H1 (cell line): ENCODE measurements around the gene TATDN2.

ENCODE experiments used
- CTCF ChIP-seq, 3 experiments: IDR thresholded peaks; 1 replicate in 2 of 3; 2 replicates in 1 of 3; pipeline versions ENCODE4 v1.5.1 to v1.6.1; 2011; ENCODE audit warnings: low read length in 3 of 3, mild to moderate bottlenecking in 3 of 3, inconsistent platforms in 2 of 3, low read depth in 1 of 3, moderate library complexity in 1 of 3; ENCODE audit not compliant: insufficient read depth in 1 of 3; ENCODE audit errors: control extremely low read depth in 1 of 3
- POLR2A ChIP-seq, 2 experiments: IDR thresholded peaks; 1 replicate in 1 of 2; 2 replicates in 1 of 2; pipeline ENCODE4 v1.6.1; 2011; ENCODE audit warnings: low read depth in 2 of 2, low read length in 2 of 2, mild to moderate bottlenecking in 2 of 2; ENCODE audit errors: control extremely low read depth in 1 of 2
- RXRA ChIP-seq: IDR thresholded peaks from 2 replicates; pipeline ENCODE4 v1.6.1; 2011; ENCODE audit warnings: low read depth, mild to moderate bottlenecking, low read length, moderate library complexity; ENCODE audit not compliant: insufficient read depth
- SUZ12 ChIP-seq: fragments of 200-600 bp; sonication (generic); IDR thresholded peaks from 2 replicates; pipeline ENCODE4 v1.6.1; 2012; ENCODE audit warnings: mild to moderate bottlenecking, inconsistent platforms, low read length, moderate library complexity, mixed read lengths
- USF2 ChIP-seq: IDR thresholded peaks from 2 replicates; pipeline ENCODE4 v1.6.1; 2011; ENCODE audit warnings: low read length, improper control_type of control experiment

- TF ChIP-seq POLR2A (IDR thresholded peaks at IDR 0.05; ENCODE audit: control extremely low read depth in 1 of 2, low read depth in 2 of 2, low read length in 2 of 2) (no peak), USF2 (no peak), CTCF (IDR thresholded peaks at IDR 0.05; ENCODE audit: control extremely low read depth in 1 of 3, insufficient read depth in 1 of 3, low read depth in 1 of 3, low read length in 3 of 3) (no peak), RXRA (no peak), SUZ12 (no peak)
These were observed 66.8 kb downstream of the TATDN2 start for GRCh38 chr3:10315101-10315500.
